Inflammatory macrophage (primary cell): ENCODE data around the gene TRAPPC3L.

Experiments
- DNase-seq, 2 donors: peaks; one replicate each; pipeline ENCODE4 v3.0.0-alpha.2; 2020 to 2022
- total RNA-seq, 18 experiments: gene quantifications; one replicate each; lab custom pipeline; 2026; ENCODE audit warnings: mixed read lengths in 6 of 18, inconsistent platforms in 2 of 18; lab: John Stamatoyannopoulos, UW

The TRAPPC3L gene
- 0 to 0.18 (median 0) reads per million in 18 experiments for total RNA-seq

GRCh38 chr6:116545651-116546050, at the start of gene TRAPPC3L:
Gene TRAPPC3L, minus strand, starts transcription at chr6:116545684. Its CDS starts 170 bp downstream, at chr6:116545514.
- DNase-seq = no peak

- no peak for DNase-seq
Measured at GRCh38 chr6:116595247-116595646, 49.8 kb upstream of the TRAPPC3L start.

GRCh38 chr6:116586738-116587137, 41.3 kb upstream of the TRAPPC3L start:
- DNase-seq = no peak

- no peak for DNase-seq
Measured at GRCh38 chr6:116586276-116586675, 40.8 kb upstream of the TRAPPC3L start.

- no peak for DNase-seq
Measured at GRCh38 chr6:116580198-116580597, 34.7 kb upstream of the TRAPPC3L start.

- no peak for DNase-seq
Measured at GRCh38 chr6:116579143-116579542, 33.7 kb upstream of the TRAPPC3L start.

- DNase-seq = no peak
Measured at GRCh38 chr6:116578335-116578734, 32.9 kb upstream of the TRAPPC3L start.

GRCh38 chr6:116577486-116577885, 32.0 kb upstream of the TRAPPC3L start:
- no peak for DNase-seq

- no peak for DNase-seq
Measured at GRCh38 chr6:116575227-116575626, 29.7 kb upstream of the TRAPPC3L start.

GRCh38 chr6:116572162-116572561, 26.7 kb upstream of the TRAPPC3L start:
- DNase-seq = peak; percentile 7 to 11

- DNase-seq = no peak
Measured at GRCh38 chr6:116571683-116572000, 26.2 kb upstream of the TRAPPC3L start.

GRCh38 chr6:116570856-116571682, 25.6 kb upstream of the TRAPPC3L start, which contains the start of gene RWDD1:
Gene RWDD1, plus strand, starts transcription at chr6:116571504. Its CDS starts 79 bp downstream, at chr6:116571583.
- DNase-seq = peak; percentile 99

- peak; percentile 9 to 24 for DNase-seq
Measured at GRCh38 chr6:116568821-116569755, 23.6 kb upstream of the TRAPPC3L start.

GRCh38 chr6:116568111-116568510, 22.6 kb upstream of the TRAPPC3L start:
- no peak for DNase-seq

- DNase-seq = no peak
Measured at GRCh38 chr6:116564921-116565872, 19.7 kb upstream of the TRAPPC3L start.

- DNase-seq = no peak
Measured at GRCh38 chr6:116564311-116564710, 18.8 kb upstream of the TRAPPC3L start.

GRCh38 chr6:116563830-116564229, 18.3 kb upstream of the TRAPPC3L start:
- DNase-seq = no peak

GRCh38 chr6:116562614-116563013, 17.1 kb upstream of the TRAPPC3L start:
- DNase-seq = no peak

GRCh38 chr6:116562019-116562403, 16.5 kb upstream of the TRAPPC3L start:
- no peak for DNase-seq

GRCh38 chr6:116561377-116562018, 16.0 kb upstream of the TRAPPC3L start:
- peak; percentile 78 for DNase-seq

GRCh38 chr6:116560130-116560529, 14.6 kb upstream of the TRAPPC3L start:
- no peak for DNase-seq

GRCh38 chr6:116557893-116558292, 12.4 kb upstream of the TRAPPC3L start:
- no peak for DNase-seq
